DMS79 (cell line): ENCODE measurements around the gene NLRP5.
A peak's percentile ranks its signal among the peaks of the same experiment; 100 is the strongest.
"Not testable (repeated sequence)": the region's sequence is repeated elsewhere in the genome, so short reads cannot be mapped to it uniquely, and the experiment has no call there.

Source experiments
- DNase-seq: peaks from one replicate; lab custom pipeline; 2025; lab: John Stamatoyannopoulos, UW

The NLRP5 gene

GRCh38 chr19:56098731-56099568, 112.4 kb downstream of the NLRP5 start:
- DNase-seq: no peak

DNA sequence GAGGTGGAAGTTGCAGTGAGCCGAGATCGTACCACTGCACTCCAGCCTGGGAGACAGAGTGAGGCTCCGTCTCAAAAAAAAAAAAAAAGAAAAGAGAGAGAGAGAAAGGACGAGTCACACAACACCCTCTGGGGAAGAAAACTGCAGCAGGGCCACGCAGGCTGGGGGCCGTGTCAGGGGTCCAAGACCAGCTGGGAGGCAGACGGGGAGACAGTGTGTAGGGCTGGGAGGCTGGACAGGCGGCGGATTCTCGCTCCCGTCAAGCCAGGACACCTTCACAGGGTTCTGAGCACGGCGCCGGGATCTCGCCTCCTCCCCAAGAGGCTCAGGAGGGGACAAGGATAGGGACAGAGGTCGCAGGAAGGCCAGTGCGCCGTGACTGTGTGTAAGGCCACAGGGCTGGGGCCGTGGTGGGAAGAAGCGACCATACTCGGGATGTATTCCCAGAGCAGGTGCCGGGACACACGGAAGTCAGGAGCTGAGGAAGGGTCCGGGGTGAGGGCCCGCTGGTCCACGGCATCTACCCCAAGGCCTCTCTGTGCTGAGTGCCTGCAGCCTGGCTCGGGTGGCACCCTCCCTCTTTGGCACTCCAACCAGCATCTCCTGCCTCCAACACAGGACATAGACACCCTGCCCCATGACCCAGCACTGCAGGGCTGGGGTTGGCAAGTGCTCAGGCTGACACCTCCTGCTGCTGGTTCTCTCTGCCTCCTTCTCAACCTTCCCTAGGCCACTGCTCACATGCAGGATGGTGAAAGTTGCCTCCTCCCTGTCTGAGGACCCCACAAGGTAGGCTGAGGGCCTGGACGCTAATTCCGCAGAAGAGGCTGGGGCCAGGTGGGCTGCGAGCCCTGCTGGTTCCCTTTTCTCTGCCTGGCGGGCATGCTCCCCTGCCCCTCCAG, 113.3 kb downstream of the NLRP5 start:
- DNase-seq: no peak

GRCh38 chr19:56101095-56101494, 114.5 kb downstream of the NLRP5 start:
- DNase-seq: no peak

GRCh38 chr19:56101746-56102535, 115.4 kb downstream of the NLRP5 start:
- no peak for DNase-seq

DNA sequence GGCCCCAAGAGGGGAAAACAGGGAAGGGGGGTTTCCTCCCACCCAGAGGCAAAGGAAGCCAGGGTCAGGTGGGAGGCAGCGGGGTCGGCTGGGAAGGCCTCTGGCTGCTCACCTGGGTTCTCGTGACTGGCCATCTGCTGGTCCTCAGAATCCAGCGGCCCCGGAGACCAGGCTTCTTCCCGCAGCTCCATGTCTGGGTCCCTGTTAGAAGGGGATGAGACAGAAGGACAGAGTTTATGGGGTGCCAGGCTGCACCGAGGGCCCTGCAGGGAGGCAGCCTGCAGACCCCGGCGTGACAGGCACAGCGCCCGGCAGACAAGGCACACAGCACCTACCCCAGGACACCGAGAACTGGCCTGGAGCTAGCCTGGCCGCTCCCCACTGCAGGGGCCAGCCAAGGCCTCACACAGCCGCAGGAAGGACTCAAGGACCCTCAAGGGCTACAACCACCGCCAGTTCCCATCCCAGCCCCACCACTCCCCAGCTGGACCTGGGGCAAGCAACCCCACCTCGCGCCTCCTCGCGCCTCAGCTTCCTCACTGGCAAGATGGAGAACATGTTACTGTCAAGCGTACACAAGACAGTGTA, 116.5 kb downstream of the NLRP5 start:
- no peak for DNase-seq

DNA sequence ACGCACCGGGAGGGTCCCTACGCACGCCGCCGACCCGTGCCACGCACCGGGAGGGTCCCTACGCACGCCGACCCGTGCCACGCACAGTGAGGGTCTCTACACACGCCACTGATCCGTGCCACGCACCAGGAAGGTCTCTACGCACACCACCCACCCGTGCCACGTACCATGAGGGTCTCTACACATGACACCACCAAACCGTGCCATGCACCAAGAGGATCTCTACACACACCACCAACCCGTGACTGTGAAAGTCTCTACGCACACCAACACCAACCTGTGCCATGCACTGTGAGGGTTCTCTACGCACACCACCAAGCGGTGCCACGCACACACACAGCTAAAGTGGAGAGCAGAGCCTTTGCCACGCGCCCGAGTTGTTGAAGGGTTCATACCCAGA, 117.8 kb downstream of the NLRP5 start:
- DNase-seq: no peak

- DNase-seq: peak; percentile 82
Measured at GRCh38 chr19:56105090-56105701, 118.6 kb downstream of the NLRP5 start.

GRCh38 chr19:56105831-56106396, 119.3 kb downstream of the NLRP5 start:
- not testable (repeated sequence) for DNase-seq

GRCh38 chr19:56106397-56106849, 119.8 kb downstream of the NLRP5 start:
- no peak for DNase-seq

- no peak for DNase-seq
Measured at GRCh38 chr19:56106993-56107392, 120.4 kb downstream of the NLRP5 start.

- no peak for DNase-seq
Measured at GRCh38 chr19:56107626-56108351, 121.2 kb downstream of the NLRP5 start.

GRCh38 chr19:56108447-56109195, 122.0 kb downstream of the NLRP5 start:
- DNase-seq: no peak

DNA sequence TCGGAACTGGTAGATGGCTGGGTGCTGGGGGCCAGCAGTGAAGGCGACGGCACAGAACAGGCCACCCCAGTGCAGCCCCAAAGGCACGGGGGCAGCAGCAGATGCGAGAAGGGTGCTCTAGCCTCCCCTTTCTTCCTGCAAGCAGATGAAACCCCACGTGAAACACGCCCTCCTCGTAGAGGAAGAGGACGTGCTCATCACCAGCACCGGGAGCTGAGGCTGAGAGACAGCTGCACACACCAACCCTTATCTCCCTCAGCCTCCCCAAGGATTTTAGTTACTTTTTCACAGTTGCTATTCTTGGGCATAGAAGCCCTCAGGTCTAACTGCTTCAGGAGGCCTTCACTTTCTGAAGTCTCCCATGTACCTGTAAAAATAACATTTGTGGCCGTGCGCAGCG, 122.7 kb downstream of the NLRP5 start:
- DNase-seq: no peak

DNA sequence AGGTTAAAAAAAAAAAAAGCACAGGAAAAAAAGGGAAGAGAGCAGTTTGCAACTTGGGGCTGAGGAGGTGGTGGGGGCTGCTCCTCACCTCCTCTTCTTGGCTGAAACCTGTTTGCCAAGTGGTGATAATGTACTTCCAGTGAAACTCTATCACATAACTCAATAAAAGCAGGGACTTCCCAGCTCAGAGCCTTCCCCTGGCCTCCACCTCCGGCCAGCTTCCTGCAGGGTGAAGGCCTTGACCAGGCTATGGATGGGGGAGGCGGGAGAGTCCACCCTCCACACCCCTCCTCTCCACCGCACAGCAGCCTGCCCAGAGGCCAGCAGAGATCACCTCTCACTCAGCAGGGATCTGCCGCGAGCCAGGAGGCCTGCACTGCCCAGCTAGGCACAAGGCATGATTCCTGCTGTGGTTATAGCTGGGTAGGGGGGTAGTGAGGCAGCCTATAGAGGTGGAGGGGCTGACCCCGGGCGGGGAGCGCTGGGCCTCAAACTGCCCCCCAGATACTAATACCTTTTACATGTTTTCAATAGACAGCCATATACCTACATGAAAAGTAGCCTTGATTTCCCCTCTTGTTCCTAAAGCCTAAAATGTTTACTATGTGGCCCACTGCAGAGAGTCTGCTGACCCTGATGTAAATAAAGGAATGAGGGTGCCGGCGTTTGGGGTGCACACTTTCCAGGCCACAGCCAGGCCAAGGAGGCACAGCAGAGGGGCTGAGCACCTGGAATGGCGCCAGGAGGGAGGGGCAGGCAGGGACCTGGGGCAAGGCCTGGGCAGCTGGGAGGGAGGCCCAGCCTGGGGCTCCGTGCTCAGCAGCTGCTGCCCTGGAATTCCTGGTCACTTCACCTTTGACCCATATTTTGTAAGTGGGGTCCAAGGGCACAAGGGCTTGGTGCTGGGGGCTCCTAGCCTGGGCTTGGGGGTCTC, 124.2 kb downstream of the NLRP5 start:
- no peak for DNase-seq
